ENCODE results near the gene TBC1D22A.

TBC1D22A gene

DNA sequence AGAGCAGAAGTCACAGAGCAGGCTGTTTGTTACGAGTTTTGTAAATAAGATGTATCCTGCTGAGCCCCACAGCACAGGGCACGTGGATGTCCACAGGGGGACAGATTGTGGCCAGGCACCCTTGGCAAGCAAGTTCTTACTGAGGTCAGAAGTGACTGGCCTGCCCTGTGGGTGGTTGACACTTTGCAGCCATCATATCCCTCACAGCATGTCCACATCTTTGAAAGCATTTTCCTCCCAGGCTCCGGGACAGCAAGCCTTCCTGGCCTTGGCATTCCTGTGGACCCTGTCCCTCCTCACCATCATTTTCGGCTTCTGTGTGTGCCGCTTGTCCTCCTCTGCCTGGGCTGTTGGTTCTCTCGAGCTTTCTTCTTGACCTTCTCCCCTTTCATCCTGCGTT lies 189.5 kb downstream of the TBC1D22A start:
- ATAC-seq, result no peak

DNA sequence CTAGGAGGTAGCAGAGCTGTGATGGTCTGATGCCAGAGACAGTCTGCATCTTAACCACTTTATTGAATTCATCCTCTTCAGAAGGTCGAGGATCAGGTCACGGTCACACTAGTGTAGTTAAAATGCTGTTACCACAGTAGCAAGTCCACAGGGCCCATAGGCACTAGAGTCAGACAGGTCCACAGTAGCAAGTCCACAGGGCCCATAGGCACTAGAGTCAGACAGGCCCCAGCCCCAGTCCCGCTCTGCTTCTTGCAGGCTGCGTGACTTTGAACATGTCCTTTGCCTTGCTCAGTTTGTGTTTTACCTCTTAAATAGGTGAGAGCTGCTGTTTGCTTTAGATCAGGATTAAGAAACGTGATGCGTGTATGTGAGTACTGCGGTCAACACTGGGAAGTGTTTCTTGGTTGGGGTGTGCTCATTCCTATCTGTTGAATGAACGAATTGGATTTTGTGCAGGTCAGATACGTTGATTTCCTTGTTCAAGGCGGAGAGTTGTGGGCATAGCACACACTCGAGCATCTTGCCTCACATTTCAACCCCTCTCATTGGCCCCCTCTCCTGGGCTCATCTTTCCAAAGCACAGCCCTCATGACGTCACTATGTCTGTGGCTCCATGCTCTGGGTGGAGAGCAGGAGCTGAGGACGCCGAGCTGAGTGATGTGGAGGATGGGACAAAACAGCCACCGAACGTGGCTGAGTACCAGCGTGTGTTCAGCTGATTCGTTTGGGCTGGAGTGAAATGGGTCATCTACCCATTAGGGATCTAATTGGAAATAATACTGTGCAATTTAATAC lies 191.7 kb downstream of the TBC1D22A start:
- no peak for ATAC-seq
- TF ChIP-seq TCF4 (CRISPR knock-in tag; IDR thresholded peaks at IDR 0.05; ENCODE audit: borderline replicate concordance) (no peak), BACH2 (CRISPR knock-in tag; IDR thresholded peaks at IDR 0.05; ENCODE audit: borderline replicate concordance) (no peak), ZNF70 (CRISPR knock-in tag; IDR thresholded peaks at IDR 0.05) (no peak), ZFP30 (CRISPR knock-in tag; IDR thresholded peaks at IDR 0.05) (no peak), PPARA (CRISPR knock-in tag; IDR thresholded peaks at IDR 0.05; ENCODE audit: borderline replicate concordance) (no peak), ARNTL (CRISPR knock-in tag; IDR thresholded peaks at IDR 0.05; ENCODE audit: borderline replicate concordance, low read depth) (no peak), ISL1 (CRISPR knock-in tag; IDR thresholded peaks at IDR 0.05) (no peak), TOX (CRISPR knock-in tag; IDR thresholded peaks at IDR 0.05; ENCODE audit: borderline replicate concordance) (no peak), CSDC2 (CRISPR knock-in tag; IDR thresholded peaks at IDR 0.05) (no peak), OSR1 (CRISPR knock-in tag; IDR thresholded peaks at IDR 0.05) (no peak), ZC3H10 (CRISPR knock-in tag; IDR thresholded peaks at IDR 0.05) (no peak), ZFP3 (CRISPR knock-in tag; IDR thresholded peaks at IDR 0.05) (no peak), SNAI2 (CRISPR knock-in tag; IDR thresholded peaks at IDR 0.05) (no peak), GLIS3 (CRISPR knock-in tag; IDR thresholded peaks at IDR 0.05) (no peak), ZNF8 (CRISPR knock-in tag; IDR thresholded peaks at IDR 0.05) (no peak)
- TF ChIP-seq, protein P1, sequence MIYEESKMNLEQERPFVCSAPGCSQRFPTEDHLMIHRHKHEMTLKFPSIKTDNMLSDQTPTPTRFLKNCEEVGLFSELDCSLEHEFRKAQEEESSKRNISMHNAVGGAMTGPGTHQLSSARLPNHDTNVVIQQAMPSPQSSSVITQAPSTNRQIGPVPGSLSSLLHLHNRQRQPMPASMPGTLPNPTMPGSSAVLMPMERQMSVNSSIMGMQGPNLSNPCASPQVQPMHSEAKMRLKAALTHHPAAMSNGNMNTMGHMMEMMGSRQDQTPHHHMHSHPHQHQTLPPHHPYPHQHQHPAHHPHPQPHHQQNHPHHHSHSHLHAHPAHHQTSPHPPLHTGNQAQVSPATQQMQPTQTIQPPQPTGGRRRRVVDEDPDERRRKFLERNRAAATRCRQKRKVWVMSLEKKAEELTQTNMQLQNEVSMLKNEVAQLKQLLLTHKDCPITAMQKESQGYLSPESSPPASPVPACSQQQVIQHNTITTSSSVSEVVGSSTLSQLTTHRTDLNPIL (CRISPR knock-in tag; IDR thresholded peaks at IDR 0.05; ENCODE audit: low read depth), result no peak
- TF ChIP-seq, protein P2, sequence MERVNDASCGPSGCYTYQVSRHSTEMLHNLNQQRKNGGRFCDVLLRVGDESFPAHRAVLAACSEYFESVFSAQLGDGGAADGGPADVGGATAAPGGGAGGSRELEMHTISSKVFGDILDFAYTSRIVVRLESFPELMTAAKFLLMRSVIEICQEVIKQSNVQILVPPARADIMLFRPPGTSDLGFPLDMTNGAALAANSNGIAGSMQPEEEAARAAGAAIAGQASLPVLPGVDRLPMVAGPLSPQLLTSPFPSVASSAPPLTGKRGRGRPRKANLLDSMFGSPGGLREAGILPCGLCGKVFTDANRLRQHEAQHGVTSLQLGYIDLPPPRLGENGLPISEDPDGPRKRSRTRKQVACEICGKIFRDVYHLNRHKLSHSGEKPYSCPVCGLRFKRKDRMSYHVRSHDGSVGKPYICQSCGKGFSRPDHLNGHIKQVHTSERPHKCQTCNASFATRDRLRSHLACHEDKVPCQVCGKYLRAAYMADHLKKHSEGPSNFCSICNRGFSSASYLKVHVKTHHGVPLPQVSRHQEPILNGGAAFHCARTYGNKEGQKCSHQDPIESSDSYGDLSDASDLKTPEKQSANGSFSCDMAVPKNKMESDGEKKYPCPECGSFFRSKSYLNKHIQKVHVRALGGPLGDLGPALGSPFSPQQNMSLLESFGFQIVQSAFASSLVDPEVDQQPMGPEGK (CRISPR knock-in tag; IDR thresholded peaks at IDR 0.05; ENCODE audit: borderline replicate concordance), result no peak
- TF ChIP-seq, protein P3, sequence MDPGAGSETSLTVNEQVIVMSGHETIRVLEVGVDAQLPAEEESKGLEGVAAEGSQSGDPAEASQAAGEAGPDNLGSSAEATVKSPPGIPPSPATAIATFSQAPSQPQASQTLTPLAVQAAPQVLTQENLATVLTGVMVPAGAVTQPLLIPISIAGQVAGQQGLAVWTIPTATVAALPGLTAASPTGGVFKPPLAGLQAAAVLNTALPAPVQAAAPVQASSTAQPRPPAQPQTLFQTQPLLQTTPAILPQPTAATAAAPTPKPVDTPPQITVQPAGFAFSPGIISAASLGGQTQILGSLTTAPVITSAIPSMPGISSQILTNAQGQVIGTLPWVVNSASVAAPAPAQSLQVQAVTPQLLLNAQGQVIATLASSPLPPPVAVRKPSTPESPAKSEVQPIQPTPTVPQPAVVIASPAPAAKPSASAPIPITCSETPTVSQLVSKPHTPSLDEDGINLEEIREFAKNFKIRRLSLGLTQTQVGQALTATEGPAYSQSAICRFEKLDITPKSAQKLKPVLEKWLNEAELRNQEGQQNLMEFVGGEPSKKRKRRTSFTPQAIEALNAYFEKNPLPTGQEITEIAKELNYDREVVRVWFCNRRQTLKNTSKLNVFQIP (CRISPR knock-in tag; IDR thresholded peaks at IDR 0.05; ENCODE audit: borderline replicate concordance, low read depth), result no peak
- TF ChIP-seq, protein P4, sequence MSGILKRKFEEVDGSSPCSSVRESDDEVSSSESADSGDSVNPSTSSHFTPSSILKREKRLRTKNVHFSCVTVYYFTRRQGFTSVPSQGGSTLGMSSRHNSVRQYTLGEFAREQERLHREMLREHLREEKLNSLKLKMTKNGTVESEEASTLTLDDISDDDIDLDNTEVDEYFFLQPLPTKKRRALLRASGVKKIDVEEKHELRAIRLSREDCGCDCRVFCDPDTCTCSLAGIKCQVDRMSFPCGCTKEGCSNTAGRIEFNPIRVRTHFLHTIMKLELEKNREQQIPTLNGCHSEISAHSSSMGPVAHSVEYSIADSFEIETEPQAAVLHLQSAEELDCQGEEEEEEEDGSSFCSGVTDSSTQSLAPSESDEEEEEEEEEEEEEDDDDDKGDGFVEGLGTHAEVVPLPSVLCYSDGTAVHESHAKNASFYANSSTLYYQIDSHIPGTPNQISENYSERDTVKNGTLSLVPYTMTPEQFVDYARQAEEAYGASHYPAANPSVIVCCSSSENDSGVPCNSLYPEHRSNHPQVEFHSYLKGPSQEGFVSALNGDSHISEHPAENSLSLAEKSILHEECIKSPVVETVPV (CRISPR knock-in tag; IDR thresholded peaks at IDR 0.05), result no peak

More for the DNA sequence above, 189.5 kb downstream of the TBC1D22A start:
- no peak for TF ChIP-seq ZNF8 (CRISPR knock-in tag; IDR thresholded peaks at IDR 0.05)
- TF ChIP-seq ZNF565 (CRISPR knock-in tag; conservative IDR thresholded peaks at IDR 0.05; ENCODE audit: low read depth), result no peak
- TF ChIP-seq, protein P3 (CRISPR knock-in tag; IDR thresholded peaks at IDR 0.05; ENCODE audit: borderline replicate concordance, low read depth), result no peak
- no peak for TF ChIP-seq CSDC2 (CRISPR knock-in tag; IDR thresholded peaks at IDR 0.05)
- TF ChIP-seq ZFP30 (CRISPR knock-in tag; IDR thresholded peaks at IDR 0.05), result no peak
- TF ChIP-seq SNAI2 (CRISPR knock-in tag; IDR thresholded peaks at IDR 0.05), result no peak
- TF ChIP-seq ZFP3 (CRISPR knock-in tag; IDR thresholded peaks at IDR 0.05), result no peak
- TF ChIP-seq, protein P4 (CRISPR knock-in tag; IDR thresholded peaks at IDR 0.05), result no peak
- TF ChIP-seq, protein P1 (CRISPR knock-in tag; IDR thresholded peaks at IDR 0.05; ENCODE audit: low read depth), result no peak
- TF ChIP-seq ISL1 (CRISPR knock-in tag; IDR thresholded peaks at IDR 0.05), result no peak
- no peak for TF ChIP-seq ESRRG (CRISPR knock-in tag; IDR thresholded peaks at IDR 0.05)
- no peak for TF ChIP-seq ARNTL (CRISPR knock-in tag; IDR thresholded peaks at IDR 0.05; ENCODE audit: borderline replicate concordance, low read depth)
- TF ChIP-seq TOX (CRISPR knock-in tag; IDR thresholded peaks at IDR 0.05; ENCODE audit: borderline replicate concordance), result no peak
- TF ChIP-seq, protein P2 (CRISPR knock-in tag; IDR thresholded peaks at IDR 0.05; ENCODE audit: borderline replicate concordance), result no peak
